NOMO-1 treated with dmso at 0.1 percent for 144 hours (cell line): ENCODE results near the gene ATXN7L2.
"Not testable (repeated sequence)": the region's sequence is repeated elsewhere in the genome, so short reads cannot be mapped to it uniquely, and the experiment has no call there.

ENCODE experiments used
- DNase-seq: peaks from one replicate; lab custom pipeline; 2025; ENCODE audit not compliant: unreplicated experiment; lab: John Stamatoyannopoulos, UW

Gene ATXN7L2, protein sequence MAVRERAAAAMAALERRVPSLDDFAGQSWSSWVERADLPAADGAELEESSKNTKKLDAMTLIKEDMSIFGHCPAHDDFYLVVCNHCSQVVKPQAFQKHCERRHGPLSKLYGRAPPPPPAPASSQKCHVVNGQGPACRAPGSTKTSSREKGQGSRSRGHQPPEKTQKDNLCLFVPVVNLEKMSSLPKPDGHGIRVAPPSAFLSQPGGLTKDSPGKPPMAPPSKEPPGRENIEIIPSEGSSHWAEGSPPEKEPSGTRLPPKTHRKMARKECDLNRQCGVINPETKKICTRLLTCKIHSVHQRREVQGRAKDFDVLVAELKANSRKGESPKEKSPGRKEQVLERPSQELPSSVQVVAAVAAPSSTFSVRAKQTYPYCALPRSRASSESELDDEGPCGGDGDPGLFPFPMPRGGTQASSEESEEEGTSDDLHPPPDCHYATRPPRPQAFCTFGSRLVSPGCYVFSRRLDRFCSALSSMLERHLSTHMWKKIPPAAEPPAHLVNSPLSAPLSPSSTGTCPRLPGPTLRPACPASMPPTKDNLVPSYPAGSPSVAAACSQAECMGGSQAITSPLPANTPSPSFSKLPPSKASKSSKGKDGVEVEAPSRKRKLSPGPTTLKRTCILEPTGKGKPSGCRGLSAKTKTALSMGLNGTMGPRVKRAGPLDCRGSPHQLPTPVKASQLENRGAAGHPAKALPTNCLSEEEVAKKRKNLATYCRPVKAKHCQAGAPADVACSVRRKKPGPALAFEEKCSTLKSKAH

DNA sequence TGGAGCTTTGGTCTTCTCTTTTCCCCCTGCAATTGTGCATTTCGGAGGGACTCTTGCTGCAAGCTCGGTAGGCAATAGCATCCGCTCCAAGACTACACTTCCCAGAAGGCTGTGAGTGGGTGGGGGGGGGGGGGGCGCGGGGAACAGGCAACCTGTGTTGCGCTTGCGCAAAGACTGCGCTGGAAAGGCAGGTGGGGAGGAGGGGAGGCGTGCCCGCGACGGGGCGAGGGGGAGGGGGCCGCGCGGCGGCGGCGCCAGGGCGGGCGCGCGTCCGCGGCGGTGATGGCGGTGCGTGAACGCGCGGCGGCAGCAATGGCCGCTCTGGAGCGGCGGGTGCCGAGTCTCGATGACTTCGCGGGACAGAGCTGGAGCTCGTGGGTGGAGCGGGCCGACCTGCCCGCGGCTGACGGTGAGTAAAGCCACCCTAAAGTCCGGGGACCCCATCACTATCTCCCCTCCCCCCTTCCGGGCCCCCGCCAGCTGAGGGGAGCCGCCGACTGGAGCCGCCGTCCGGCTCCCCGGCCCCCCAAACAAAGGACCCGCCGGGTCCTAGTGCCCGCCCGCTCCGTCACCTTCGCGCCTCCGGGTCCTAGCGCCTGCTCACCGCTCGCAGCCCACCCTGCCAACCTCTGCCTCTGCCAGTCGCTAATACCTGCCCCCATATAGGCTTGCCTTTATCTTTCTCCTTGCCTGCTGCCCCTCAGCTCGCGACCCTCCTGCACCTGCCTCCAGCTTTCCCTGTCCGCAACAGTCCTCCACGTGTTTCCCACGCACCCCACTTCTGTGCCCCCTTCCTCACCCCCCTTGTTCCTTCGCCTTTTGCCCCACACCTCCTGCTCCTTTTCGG lies at the start of gene ATXN7L2:
ATXN7L2 (plus strand) TSS at position 234 of the 847 bp plus-strand sequence; CDS start at position 283, 49 bp downstream.
- DNase-seq = peak; percentile 77

DNA sequence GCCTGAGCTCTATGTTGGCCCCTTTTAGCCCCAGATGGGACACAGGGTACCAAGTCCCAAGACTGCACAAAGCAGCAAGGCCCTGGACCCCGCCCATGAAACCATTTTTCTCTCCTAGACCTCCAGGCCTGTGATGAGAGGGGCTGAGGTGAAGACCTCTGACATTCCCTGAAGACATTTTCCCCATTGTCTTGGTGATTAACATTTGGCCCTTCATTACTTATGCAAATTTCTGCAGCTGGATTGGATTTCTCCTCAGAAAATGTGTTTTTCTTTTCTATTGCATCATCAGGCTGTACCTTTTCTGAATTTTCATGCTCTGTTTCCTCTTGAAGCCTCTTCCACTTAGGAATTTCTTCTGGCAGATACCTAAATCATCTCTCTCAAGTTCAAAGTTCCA lies 49.2 kb upstream of the ATXN7L2 start:
- no peak for DNase-seq

DNA sequence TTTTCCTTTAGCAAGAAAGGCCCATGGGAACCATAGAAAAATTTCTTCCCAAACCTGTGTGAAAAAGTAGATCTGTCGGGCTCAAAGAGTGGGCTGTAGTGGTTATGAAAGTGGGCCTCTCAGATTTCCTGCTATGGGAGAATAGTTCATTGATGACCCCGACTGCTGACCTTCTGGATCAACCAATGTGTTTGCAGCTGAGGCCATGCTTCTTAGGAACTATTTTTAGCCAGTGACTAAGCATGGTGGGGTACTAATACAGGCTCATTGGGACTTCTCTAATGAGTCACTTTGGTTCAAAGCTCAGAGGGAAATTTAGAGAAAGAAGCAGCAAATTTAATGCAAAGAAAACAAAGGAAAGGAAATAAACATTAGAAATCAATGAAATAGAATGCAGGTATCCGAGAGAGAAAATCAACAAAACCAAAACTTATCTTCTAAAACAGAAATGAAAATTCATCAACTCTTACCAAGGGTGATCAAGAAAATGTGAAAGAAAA lies 44.9 kb upstream of the ATXN7L2 start:
- peak; percentile 33 for DNase-seq

DNA sequence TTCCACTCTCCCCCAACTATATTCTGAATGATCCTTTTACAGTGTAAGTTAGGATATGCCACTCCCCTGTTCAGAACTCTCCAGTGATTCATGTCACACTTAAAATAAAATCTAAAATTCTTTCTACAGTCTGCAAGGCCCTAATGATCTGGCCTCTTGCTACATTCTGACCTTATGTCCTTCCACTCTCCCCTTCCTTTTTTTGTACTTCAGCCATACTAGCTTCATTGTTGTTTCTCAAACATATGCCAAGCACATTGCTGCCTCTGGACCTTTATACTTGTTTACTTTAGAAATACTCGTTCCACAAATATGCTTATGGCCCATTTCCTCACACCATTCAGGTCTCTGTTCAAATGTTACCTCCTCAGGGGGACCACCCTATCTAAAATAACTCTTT lies 42.6 kb upstream of the ATXN7L2 start:
- no peak for DNase-seq

DNA sequence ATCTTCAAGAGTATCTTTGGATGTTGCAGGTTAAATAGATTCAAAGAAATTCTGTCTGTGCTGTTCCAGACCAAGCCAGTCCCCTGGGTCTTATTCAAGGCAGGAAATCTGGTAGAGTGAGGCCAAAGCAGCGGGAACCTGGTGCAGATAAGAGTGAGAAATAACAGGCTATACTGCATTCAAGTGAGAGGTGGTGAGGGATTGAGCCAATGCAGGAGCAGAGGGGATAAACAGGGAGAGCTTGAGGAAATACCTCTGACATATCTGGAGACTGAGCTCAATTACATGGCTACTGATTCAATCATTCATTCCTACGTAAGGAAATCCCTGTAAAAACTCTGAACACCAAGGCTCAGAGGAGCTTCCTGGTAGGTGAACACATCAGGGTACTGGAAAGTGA lies 40.2 kb upstream of the ATXN7L2 start:
- no peak for DNase-seq

DNA sequence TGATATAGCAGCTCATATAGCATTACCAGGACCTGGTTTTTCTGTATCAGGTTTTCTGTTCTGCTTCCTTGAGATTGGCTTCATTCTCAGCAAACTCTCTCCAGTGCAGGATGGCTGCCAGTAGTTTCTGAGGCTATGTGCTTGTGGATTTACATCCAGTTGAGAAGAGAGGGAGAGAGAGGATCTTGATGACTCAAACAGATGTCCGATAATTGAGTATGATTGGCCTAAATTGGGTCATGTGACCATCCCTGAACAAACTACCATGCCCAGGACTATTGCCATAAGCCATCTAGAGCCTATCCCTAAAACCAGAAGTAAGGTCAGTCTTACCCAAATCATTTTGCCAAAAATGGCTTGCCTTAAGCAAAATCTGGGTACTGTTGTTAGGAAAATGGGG lies 39.4 kb upstream of the ATXN7L2 start:
- DNase-seq = no peak

DNA sequence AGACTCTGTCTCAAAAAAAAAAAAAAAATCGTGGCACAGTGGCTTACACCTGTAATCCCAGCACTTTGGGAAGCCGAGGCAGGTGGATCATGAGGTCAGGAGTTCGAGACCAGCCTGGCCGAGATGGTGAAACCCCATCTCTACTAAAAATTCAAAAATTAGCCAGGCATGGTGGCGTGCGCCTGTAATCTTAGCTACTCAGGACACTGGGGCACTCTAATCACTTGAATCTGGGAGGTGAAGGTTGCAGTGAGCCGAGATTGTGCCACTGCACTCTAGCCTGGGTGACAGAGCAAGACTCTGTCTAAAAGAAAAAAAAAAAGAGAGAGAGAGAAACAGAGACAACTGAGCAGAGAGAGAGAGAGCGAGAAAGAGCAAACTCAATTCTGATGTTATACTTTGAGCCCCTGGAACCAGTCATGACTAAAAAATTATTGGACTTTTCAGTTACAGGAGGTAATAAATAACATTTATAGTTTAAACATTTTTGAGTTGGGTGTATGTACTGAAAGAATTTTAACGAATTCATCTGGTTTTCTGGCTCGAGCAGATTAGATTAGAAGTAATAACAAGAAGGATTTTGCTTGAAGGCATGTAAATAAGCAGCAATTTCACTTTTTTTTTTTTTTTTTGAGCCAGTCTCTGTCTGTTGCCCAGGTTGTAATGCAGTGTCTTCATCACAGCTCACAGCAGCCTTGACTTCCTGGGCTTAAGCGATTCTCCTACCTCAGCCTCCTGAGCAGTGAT lies 37.6 kb upstream of the ATXN7L2 start:
- not testable (repeated sequence) for DNase-seq

DNA sequence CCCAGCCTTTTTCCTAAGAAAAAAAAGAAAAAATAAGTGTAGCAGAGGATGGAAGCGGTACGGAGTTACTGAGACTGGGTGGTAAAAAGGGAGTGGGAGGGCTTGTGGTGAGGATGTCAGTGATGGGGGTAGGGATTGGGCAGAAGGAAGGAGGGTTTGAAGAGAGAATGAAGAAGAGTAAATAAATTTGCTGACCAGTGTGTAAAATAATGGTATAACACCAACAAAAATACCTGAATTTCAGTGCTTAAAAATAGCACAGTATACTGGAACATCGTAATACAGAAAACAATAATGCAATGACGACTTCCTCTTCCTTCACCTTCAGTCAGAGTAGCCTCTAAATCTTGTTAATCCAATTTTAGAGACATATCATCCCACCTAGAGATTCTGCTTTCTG lies 36.2 kb upstream of the ATXN7L2 start:
- DNase-seq = no peak

DNA sequence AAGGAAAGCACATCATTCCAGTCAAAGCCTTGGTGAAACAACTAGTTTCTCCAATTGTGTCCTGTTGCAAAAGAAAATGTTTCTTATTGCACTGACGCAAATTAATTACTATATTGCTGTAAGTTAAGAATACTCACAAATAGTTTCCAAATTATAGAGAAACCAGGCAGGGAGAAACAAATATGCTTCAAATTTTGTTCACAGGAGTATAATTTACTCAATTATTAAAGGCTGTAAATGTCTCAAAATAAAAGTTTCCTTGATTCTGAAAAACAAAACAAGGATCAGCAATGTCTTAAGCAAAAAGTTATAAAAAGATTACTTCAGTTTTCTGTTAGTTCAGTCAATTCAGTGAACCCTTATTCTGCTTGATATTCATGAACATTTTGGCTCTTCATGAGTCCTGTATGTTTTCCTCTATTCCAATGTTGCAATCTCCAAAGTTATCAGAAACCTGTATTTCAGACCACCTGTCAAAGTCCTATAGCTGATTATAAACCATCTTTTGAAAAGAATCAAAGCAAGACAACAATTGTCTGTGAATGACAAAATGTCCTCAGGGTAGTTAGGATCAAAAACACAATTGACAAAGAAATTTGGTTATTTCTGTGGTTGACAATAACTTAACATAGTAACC lies 29.1 kb upstream of the ATXN7L2 start:
- DNase-seq = no peak

DNA sequence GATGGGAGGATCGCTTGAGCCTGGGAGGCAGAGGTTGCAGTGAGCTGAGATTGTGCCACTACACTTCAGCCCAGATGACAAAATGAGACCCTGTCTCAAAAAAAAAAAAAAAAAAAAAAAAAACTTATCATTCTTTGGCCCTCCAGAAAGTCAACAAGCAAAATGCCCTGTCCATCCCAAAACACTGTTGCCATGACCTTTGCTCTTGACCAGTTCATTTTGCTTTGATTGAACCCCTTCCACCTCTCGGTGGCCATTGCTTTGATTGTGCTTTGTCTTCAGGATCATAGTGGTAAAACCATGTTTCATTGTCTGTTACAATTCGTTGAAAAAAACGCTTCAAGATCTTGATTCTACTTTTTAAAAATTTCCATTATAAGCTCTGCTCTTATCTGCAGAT lies 25.9 kb upstream of the ATXN7L2 start:
- no peak for DNase-seq

DNA sequence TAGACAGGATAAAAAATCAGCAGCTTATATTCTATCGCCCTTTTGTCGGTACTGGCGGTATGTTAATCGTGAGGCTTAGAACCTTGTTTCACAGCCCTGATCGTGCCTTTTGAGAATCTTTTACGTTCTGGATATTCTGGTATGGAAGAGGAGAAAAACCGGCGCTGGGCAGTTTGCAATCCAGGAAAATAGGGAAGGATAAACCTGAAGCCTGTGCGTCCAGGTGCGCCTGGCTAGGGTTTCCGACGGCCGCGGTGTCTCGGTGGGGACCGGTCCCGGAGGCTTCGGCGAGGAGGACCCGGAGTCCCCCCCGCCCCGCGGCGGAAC lies 17.6 kb upstream of the ATXN7L2 start:
- no peak for DNase-seq

DNA sequence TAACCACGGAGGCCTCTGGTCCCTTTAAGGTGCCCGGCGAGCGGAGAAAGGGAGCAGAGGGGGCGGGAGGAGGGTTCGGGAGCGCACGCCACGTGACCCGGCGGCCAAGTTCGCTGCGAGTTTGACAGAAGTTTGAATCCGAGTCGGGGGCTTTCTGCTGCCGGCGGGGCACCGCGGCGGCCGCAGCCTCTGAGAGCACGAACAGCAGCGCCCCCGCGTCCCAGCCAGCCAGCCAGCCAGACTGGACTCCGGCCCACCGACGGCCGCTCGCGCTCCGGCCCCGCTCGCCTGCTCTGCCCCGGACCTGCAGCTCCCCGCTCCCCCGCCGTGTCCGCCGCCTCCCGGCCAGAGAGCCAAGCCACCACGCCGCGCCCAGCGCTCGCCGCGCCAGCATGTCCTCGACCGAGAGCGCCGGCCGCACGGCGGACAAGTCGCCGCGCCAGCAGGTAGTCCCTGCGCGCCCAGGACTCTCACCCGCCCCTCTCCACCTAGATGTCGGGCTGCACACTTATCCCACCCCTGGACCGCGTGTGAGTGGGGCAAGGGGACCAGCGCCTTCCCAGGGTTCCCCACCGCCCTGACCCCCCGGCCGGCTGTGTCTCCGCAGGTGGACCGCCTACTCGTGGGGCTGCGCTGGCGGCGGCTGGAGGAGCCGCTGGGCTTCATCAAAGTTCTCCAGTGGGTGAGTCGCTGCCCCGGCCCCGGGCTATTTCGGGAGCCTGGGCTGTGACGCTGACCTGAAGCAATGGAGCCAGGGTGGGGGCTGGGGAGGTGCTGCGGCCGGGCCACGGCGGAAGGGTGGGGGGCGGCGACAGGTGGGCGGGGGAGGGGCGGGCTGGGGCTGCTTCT lies 17.0 kb upstream of the ATXN7L2 start, which contains the start of gene SYPL2:
SYPL2 (plus strand) TSS at position 95 of the 849 bp plus-strand sequence; CDS start at position 393, 298 bp downstream.
- DNase-seq = no peak

DNA sequence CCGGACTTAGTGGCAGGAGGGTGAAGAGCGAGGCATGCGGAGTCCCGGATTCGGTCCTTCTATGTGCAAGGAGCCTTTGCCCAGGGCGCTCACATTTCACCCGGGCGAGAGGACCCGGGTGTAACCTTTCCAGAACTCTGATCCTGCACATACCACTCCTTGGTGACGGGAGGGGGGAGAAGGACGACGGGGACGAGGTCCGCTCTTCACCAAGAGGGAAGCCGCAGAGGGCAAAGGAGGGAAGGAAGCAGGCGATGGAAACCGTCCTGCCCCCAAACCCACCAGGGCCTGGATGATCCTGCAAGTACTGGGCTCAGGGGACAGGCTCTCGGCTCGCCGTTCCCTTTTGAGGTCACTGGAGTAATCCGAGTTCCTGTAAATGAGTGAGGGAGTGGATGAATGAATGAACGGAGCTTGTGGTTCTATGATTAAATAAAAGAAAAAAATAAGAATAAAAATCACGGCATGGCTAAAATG lies 16.4 kb upstream of the ATXN7L2 start:
- no peak for DNase-seq

DNA sequence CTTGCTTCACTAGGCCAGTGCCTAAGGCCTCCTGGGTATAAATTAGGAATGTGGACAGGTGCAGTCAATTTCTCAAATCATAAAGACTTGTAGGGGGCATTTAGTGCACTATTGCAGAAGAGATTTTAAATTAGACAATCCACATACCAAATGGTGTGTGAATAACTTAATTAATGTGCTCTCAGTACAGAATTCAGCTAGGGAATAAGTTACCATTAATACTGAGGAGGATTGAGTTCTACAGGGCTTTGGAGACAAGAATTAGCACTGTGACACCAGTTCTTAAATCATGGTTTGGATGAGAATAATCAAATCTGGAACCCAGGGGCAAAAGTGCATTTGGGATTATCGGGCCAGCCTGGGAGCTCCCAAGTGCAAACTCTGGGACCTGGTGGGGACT lies 15.6 kb upstream of the ATXN7L2 start:
- DNase-seq = no peak

DNA sequence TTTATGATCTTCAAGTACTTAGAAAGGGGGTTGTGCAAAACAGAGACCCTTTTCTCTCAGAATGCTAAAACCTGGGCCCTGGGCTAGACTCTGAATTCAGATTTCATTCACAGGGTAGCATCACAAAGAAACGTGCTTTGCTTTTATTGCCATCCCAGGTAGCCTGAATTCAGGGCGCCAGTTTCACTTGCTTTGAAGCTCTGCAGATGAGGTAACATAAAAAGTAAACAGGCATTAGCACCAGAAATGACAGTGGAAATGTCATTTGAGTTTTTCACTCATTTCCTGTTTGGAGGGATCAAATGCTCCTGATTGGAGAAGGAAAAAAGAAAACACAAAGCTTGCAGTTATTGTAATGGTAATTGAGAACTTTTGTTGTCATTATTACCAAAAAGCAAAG lies 14.8 kb upstream of the ATXN7L2 start:
- DNase-seq = no peak

DNA sequence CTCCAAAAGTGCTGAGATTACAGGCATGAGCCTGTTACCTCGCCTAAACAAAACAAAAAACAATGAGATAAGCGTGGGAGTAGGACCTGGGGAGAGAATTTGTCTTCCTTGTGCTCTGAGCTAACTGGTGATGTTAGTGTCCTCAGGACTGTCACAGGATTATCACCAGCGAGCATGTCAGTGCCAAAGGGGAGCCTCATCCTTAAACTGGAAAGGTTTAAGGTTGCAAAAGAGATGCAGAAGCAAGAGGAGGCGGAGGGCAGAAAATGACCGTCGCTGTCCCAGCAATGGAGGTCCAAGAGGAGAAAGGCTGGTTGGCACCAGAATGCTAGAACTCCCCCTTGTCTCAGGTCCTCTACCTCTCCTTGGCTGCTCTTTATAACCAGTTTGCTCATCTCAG lies 13.5 kb upstream of the ATXN7L2 start:
- no peak for DNase-seq

DNA sequence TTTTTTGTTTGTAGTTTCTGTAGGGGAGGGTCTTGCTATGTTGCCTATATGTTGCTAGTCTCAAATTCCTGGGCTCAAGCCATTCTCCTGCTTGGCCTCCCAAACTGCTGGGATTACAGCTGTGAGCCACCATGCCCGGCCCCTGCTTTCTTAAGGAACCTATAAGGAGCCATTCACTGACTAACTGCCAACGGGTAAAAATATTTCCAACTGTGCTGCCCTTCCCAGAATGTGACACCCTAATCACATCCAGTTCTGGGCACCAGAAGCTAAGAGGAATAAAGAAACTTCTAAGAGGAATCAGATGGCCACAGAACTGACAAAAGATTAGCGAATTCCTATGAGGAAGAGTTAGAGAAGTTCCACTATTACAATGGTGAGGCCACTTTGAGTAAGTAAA lies 10.9 kb upstream of the ATXN7L2 start:
- no peak for DNase-seq

DNA sequence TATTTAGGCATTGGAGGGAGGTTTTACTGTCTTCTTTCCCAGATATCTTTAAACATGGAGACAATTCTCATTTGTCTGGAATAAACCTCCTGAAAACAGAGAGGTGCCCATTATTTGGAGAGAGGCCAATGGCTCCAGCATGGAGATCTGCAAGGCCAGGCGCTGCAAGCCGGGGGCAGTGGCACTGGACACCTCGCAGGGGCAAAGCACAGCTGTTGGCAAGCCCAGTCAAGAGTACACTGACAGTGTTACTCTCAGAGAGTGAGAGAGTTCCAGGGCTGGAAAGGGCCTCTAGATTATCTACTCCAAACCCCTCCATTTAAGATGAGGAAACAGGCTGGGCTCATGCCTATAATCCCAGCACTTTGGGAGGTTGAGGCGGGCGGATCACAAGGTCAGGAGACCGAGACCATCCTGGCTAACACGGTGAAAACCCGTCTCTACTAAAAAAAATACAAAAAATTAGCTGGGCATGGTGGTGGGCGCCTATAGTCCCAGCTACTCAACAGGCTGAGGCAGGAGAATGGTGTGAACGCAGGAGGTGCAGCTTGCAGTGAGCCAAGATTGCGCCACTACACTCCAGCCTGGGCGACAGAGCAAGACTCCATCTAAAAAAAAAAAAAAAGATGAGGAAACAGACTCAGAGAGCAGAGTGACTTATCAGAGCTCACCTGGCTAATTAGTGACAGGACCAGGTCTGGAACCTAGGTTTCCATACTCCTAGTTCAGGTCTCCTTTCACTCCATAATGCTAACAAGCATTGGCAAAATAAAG lies 10.2 kb upstream of the ATXN7L2 start:
- DNase-seq = not testable (repeated sequence)
